ENCODE results near the gene HERPUD1. TPM values are rescaled to one million over a fixed set of nuclear protein-coding genes. Genes with fewer than 3 reads are reported as not detected.

HERPUD1 gene
- total RNA-seq, 1 experiment from 2014 or later = 45.2 TPM

GRCh38 chr16:56950455-56950854 lies 18.5 kb downstream of the HERPUD1 start:
- ATAC-seq = no peak

GRCh38 chr16:56950881-56951771 lies 19.2 kb downstream of the HERPUD1 start:
- TF ChIP-seq POLR2AphosphoS5 (IDR thresholded peaks at IDR 0.05; ENCODE audit: low read depth, low read length) (no peak), TCF7L2 (IDR thresholded peaks at IDR 0.05; ENCODE audit: low read depth, low read length) (no peak), SIN3A (IDR thresholded peaks at IDR 0.05; ENCODE audit: borderline replicate concordance, insufficient read depth, low read depth, low read length) (no peak)
- TF ChIP-seq, protein P1, sequence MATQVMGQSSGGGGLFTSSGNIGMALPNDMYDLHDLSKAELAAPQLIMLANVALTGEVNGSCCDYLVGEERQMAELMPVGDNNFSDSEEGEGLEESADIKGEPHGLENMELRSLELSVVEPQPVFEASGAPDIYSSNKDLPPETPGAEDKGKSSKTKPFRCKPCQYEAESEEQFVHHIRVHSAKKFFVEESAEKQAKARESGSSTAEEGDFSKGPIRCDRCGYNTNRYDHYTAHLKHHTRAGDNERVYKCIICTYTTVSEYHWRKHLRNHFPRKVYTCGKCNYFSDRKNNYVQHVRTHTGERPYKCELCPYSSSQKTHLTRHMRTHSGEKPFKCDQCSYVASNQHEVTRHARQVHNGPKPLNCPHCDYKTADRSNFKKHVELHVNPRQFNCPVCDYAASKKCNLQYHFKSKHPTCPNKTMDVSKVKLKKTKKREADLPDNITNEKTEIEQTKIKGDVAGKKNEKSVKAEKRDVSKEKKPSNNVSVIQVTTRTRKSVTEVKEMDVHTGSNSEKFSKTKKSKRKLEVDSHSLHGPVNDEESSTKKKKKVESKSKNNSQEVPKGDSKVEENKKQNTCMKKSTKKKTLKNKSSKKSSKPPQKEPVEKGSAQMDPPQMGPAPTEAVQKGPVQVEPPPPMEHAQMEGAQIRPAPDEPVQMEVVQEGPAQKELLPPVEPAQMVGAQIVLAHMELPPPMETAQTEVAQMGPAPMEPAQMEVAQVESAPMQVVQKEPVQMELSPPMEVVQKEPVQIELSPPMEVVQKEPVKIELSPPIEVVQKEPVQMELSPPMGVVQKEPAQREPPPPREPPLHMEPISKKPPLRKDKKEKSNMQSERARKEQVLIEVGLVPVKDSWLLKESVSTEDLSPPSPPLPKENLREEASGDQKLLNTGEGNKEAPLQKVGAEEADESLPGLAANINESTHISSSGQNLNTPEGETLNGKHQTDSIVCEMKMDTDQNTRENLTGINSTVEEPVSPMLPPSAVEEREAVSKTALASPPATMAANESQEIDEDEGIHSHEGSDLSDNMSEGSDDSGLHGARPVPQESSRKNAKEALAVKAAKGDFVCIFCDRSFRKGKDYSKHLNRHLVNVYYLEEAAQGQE (IDR thresholded peaks at IDR 0.05; ENCODE audit: insufficient read depth in 1 of 2, low read depth in 2 of 2, low read length in 1 of 2) = no peak
- TF ChIP-seq, protein P2, sequence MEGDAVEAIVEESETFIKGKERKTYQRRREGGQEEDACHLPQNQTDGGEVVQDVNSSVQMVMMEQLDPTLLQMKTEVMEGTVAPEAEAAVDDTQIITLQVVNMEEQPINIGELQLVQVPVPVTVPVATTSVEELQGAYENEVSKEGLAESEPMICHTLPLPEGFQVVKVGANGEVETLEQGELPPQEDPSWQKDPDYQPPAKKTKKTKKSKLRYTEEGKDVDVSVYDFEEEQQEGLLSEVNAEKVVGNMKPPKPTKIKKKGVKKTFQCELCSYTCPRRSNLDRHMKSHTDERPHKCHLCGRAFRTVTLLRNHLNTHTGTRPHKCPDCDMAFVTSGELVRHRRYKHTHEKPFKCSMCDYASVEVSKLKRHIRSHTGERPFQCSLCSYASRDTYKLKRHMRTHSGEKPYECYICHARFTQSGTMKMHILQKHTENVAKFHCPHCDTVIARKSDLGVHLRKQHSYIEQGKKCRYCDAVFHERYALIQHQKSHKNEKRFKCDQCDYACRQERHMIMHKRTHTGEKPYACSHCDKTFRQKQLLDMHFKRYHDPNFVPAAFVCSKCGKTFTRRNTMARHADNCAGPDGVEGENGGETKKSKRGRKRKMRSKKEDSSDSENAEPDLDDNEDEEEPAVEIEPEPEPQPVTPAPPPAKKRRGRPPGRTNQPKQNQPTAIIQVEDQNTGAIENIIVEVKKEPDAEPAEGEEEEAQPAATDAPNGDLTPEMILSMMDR (IDR thresholded peaks at IDR 0.05) = peak; percentile 69
- Histone ChIP-seq H3K9me3 (ENCODE audit: control insufficient read depth, insufficient read depth, low read depth, low read length) (no peaks in the 10 kb centered on the region), H3K27ac (ENCODE audit: low read length) (no peak overlapping the region), H3K4me3 (ENCODE audit: low read depth in 2 of 2, low read length in 2 of 2) (no peak overlapping the region), H3K4me1 (ENCODE audit: control insufficient read depth, insufficient read depth, low read length) (no peaks in the 10 kb centered on the region), H3K27me3 (ENCODE audit: control insufficient read depth, insufficient read depth, low read length) (no peaks in the 10 kb centered on the region), H3K36me3 (ENCODE audit: control insufficient read depth, insufficient read depth, low read length) (no peaks in the 10 kb centered on the region)
- intact Hi-C loops (cut with micrococcal nuclease; ENCODE audit: unreplicated experiment) = no loop called here
- in situ Hi-C loops (cut with HindIII; ENCODE audit: low pct_unique_long_range_greater_than_20kb, low sequenced_read_pairs) = no loop called here
- DNase-seq (ENCODE audit: low read depth, low spot score) = no peak
- ChIA-PET POLR2A (no interaction called here), CTCF (interaction anchor here (0.6 kb wide), 1 partner anchor 80 kb away, joined by 3 read pairs; no protein-coding TSS in a partner anchor)
- BruUV-seq (replicated peaks) = no TSS peak
- peak; percentile 79 for ATAC-seq

More at GRCh38 chr16:56950455-56950854, 18.5 kb downstream of the HERPUD1 start:
- POLR2A ChIA-PET = no interaction called here
- CTCF ChIA-PET = no interaction called here
- intact Hi-C loops (cut with micrococcal nuclease; ENCODE audit: unreplicated experiment) = no loop called here
- in situ Hi-C loops (cut with HindIII; ENCODE audit: low pct_unique_long_range_greater_than_20kb, low sequenced_read_pairs) = no loop called here
- Histone ChIP-seq H3K27ac (ENCODE audit: low read length) (no peak overlapping the region), H3K36me3 (ENCODE audit: control insufficient read depth, insufficient read depth, low read length) (no peaks in the 10 kb centered on the region; the same call in 1 of the 2 replicates), H3K9me3 (ENCODE audit: control insufficient read depth, insufficient read depth, low read depth, low read length) (no peaks in the 10 kb centered on the region), H3K27me3 (ENCODE audit: control insufficient read depth, insufficient read depth, low read length) (no peaks in the 10 kb centered on the region), H3K4me3 (ENCODE audit: low read depth in 2 of 2, low read length in 2 of 2) (no peak overlapping the region), H3K4me1 (ENCODE audit: control insufficient read depth, insufficient read depth, low read length) (no peaks in the 10 kb centered on the region)
- TF ChIP-seq, protein P1 (IDR thresholded peaks at IDR 0.05; ENCODE audit: insufficient read depth in 1 of 2, low read depth in 2 of 2, low read length in 1 of 2) = no peak
- TF ChIP-seq SIN3A (IDR thresholded peaks at IDR 0.05; ENCODE audit: borderline replicate concordance, insufficient read depth, low read depth, low read length) (no peak), POLR2AphosphoS5 (IDR thresholded peaks at IDR 0.05; ENCODE audit: low read depth, low read length) (no peak), TCF7L2 (IDR thresholded peaks at IDR 0.05; ENCODE audit: low read depth, low read length) (no peak)
- TF ChIP-seq, protein P2 (IDR thresholded peaks at IDR 0.05) = no peak
- no TSS peak for BruUV-seq (replicated peaks)
- no peak for DNase-seq (ENCODE audit: low read depth, low spot score)
